HL-60/S4 treated with retinoic acid at 250 ng/mL for 4 days and 3 days (cell line): ENCODE measurements around the gene B4GALT7.
"Not testable (repeated sequence)": the region's sequence is repeated elsewhere in the genome, so short reads cannot be mapped to it uniquely, and the experiment has no call there.

Experiments
- in situ Hi-C: fragments of 300-500 bp; cut with MboI; formaldehyde crosslinking; loops from 2 replicates; pipeline ENCODE4 v1.7.0; 2022; ENCODE audit warnings: low sequenced_read_pairs

B4GALT7 gene

GRCh38 chr5:177599731-177600507 lies at the start of gene B4GALT7:
Gene B4GALT7 (plus strand): TSS chr5:177600132. CDS start chr5:177600211, 79 bp downstream.
- in situ Hi-C loops, result no loop called here

- in situ Hi-C loops, result no loop called here
These were observed 47.0 kb upstream of the B4GALT7 start for GRCh38 chr5:177552839-177553455.

GRCh38 chr5:177553671-177554429 lies 46.1 kb upstream of the B4GALT7 start:
- in situ Hi-C loops, result no loop called here

- in situ Hi-C loops, result no loop called here
These were observed 45.3 kb upstream of the B4GALT7 start, which contains the start of gene FAM193B for GRCh38 chr5:177554474-177555111. Gene FAM193B (minus strand): TSS chr5:177554563. CDS start chr5:177554458, 105 bp downstream.

- in situ Hi-C loops, result no loop called here
These were observed 44.7 kb upstream of the B4GALT7 start for GRCh38 chr5:177555228-177555627.

- in situ Hi-C loops, result no loop called here
These were observed 44.3 kb upstream of the B4GALT7 start for GRCh38 chr5:177555665-177556064.

GRCh38 chr5:177557041-177557647 lies 42.8 kb upstream of the B4GALT7 start:
- in situ Hi-C loops, result no loop called here

GRCh38 chr5:177557796-177558195 lies 42.1 kb upstream of the B4GALT7 start:
- in situ Hi-C loops, result no loop called here

- in situ Hi-C loops, result not testable (repeated sequence)
These were observed 40.4 kb upstream of the B4GALT7 start for GRCh38 chr5:177559446-177559941.

GRCh38 chr5:177565046-177565445 lies 34.9 kb upstream of the B4GALT7 start:
- in situ Hi-C loops, result no loop called here

- in situ Hi-C loops, result no loop called here
These were observed 31.6 kb upstream of the B4GALT7 start for GRCh38 chr5:177568326-177568725.

- in situ Hi-C loops, result no loop called here
These were observed 30.0 kb upstream of the B4GALT7 start for GRCh38 chr5:177569894-177570293.

GRCh38 chr5:177575488-177575887 lies 24.4 kb upstream of the B4GALT7 start:
- in situ Hi-C loops, result no loop called here

GRCh38 chr5:177576169-177576568 lies 23.8 kb upstream of the B4GALT7 start:
- in situ Hi-C loops, result no loop called here

GRCh38 chr5:177578316-177578715 lies 21.6 kb upstream of the B4GALT7 start:
- in situ Hi-C loops, result no loop called here

GRCh38 chr5:177588413-177588909 lies 11.5 kb upstream of the B4GALT7 start:
- in situ Hi-C loops, result no loop called here

- in situ Hi-C loops, result no loop called here
These were observed 9.5 kb upstream of the B4GALT7 start for GRCh38 chr5:177590406-177590805.

- in situ Hi-C loops, result no loop called here
These were observed 8.3 kb upstream of the B4GALT7 start for GRCh38 chr5:177591690-177592009.

GRCh38 chr5:177592010-177592834 lies 7.7 kb upstream of the B4GALT7 start, which contains the start of gene TMED9:
Gene TMED9 (plus strand): TSS chr5:177592203. CDS start chr5:177592215, 12 bp downstream.
- in situ Hi-C loops, result no loop called here
